Measurements from ENCODE around the gene SPDYE2.
A peak's percentile ranks its signal among the peaks of the same experiment; 100 is the strongest.
"Not testable (repeated sequence)": the region's sequence is repeated elsewhere in the genome, so short reads cannot be mapped to it uniquely, and the experiment has no call there.

Gene SPDYE2

DNA sequence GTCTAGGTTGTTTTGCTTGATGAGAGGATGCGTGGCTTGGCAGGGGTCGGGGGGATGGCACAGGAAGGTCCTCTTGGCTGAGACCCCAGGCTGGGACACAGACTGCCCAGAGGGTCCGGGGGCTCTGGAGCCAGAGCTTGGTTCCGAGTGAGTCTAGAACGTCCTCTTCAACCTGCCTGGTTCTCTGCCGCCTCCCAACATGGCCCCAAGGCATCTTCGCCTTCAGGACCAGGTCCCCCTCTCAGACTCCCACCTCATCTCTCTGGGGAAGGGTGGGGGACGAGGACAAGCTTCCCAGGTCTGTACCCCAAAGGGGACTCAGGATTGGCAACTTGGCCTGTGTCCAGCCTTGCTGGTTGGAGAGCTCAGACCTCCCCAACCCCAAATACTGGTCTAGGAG, 8.9 kb upstream of the SPDYE2 start:
- not testable (repeated sequence) for DNase-seq (ENCODE audit: low spot score)

DNA sequence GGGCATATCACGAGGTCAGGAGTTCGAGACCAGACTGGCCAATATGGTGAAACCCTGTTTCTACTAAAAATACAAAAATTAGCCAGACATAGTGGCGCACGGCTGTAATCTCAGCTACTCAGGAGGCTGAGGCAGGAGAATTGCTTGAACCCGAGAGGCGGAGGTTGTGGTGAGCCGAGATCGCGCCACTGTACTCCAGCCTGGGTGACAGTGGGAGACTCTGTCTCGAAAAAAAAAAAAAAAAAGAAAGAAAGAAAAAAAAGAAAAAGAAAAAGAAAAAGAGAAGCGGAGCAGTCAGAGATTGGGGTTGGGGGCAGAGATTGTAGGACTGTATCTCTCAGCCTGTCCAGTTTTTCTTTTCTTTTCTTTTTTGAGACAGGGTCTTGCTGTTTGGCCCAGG, 8.3 kb upstream of the SPDYE2 start:
- DNase-seq (ENCODE audit: low spot score), result not testable (repeated sequence)

DNA sequence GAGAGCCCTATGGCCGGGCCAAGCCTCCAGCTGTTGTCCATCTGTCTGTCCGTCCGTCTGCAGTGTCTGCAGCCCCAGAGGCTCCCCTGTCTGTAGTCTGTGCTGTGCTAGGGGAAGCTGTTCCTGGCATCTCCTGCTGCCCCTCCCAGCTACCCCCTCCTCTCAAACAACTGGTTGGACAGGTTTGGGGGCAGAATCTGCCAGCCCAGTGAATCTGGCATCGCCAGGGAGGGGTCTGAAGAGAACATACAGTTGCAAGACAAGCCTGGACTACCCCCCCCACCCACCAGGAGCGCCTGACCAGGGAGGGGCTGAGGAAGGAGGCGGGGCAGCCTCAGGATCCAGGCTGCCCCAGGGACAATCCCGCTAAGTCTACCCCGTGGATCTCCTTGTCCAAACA, 7.4 kb upstream of the SPDYE2 start, which contains the start of gene UPK3BL2:
Gene UPK3BL2, minus strand, starts transcription at position 101 of the 400 bp plus-strand sequence. Its CDS starts 60 bp downstream, at position 41.
- not testable (repeated sequence) for DNase-seq (ENCODE audit: low spot score)

DNA sequence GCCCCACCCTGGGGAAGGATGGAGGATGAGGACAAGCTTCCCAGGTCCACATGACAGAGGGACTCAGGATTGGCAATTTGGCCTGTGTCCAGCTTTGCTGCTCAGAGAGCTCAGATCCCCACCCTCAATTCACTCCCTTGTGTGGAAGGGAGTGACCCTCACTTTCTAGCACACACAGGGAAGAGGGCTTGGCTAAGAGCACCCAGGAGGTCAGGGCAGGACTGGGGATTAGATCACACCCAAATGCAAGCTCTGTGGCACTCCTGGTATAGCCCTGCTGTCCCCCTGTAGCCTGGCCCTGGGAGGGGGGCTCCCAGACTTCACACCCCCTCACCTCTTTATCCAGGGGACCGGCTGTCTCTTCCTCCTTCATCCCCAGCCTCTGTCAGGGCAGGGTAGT, 6.7 kb upstream of the SPDYE2 start:
- DNase-seq (ENCODE audit: low spot score), result not testable (repeated sequence)

DNA sequence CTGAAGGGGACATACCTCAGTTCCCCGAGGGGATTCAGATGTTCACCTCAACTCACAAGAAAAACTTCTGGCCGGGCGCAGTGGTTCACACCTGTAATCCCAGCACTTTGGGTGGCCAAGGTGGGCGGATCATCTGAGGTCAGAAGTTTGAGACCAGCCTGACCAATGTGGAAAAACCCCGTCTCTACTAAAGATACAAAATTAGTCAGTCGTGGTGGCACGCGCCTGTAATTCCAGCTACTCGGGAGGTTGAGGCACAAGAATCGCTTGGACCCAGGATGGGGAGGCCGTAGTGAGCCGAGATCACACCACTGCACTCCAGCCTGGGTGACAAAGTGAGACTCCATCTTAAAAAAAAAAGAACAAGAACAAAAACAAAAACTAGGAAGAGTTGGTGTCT, 5.7 kb upstream of the SPDYE2 start:
- not testable (repeated sequence) for DNase-seq (ENCODE audit: low spot score)

DNA sequence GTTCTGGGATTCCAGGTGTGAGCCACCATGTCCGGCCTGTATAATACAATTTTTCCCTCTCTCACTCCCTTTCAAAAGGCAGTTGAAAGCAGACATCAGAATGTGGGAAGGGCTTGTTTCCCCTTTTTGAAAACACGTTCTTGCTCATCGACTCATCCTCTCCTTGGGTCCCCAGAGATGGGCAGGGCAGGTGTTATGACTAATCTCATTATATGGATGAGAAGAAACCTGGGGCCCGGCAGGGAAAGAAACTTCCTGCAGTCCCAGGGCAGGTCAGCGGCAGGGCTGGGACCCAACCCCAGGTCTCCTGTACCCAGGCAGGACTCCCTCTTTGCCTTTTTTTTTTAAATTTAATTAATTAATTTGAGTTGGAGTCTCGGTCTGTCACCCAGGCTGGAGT, 4.7 kb upstream of the SPDYE2 start:
- DNase-seq (ENCODE audit: low spot score), result not testable (repeated sequence)

DNA sequence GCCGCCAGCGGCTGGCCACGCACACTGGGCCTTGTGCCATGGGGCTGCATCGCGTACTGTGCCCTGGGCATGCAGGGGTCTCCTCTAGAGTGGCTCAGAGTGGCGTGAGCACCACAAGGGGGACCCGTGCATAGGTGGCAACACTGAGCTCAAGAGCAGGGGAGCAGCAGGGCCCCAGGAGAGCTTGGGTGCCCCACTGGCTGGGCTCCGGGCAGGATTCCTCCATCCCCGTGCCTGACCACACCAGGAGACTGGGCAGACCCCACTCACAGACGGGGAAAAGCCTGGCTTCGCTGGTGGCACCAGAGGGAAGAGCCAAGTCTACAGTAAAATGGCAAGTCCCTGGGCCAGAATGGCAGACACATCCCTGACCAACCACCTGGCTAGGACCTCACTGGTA, 17.6 kb downstream of the SPDYE2 start:
- DNase-seq (ENCODE audit: low spot score), result not testable (repeated sequence)

DNA sequence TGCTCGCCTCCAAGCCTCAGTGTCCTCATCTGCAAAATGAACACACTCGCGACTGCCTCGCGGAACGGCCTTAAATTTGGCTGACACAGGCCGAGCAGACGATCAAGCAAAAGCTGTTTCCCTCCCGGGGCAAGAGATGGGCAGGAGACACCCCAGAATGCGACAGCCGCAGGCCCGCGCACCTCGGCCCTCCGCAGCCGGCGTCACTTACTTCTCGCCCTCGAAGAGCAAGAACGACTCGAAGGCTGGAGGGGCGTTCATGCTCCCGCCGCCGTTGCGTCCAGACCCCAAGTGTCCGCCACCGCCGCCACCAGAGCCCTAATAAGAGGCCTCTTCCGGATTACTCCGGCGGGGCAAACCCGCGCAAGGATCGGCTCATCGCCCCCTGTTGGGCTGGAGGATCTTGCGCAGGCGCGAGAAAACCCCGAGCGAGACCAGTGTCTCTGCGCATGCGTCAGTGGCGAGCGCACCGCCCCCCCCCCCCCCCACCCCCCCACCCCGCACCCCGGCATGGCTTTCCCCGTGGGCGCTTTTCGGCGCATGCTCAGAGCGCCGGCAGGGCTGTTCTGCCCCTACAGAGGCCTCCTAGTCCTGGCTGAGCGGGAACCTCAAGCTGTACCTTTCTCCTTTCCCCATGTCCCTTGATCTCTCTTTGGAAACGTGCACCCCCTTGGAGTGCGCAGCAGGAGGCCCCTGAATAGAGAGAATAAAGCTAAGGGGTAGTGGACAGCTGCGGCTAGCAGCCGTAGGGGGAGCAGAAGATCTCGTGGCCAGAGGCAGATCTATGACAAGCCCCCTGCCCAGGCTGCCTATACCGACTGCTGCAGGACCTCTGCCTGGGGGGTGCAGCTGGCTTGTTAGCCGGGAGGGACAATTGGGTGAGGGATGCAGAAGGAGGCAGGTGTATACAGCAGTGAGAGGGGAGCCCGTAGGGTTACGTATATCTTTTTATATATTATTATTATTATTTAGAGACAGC, 21.5 kb downstream of the SPDYE2 start, which contains the start of gene POLR2J3:
Gene POLR2J3, minus strand, starts transcription at position 323 of the 979 bp plus-strand sequence. Its CDS starts 62 bp downstream, at position 261.
- DNase-seq (ENCODE audit: low spot score), result peak; percentile 97

DNA sequence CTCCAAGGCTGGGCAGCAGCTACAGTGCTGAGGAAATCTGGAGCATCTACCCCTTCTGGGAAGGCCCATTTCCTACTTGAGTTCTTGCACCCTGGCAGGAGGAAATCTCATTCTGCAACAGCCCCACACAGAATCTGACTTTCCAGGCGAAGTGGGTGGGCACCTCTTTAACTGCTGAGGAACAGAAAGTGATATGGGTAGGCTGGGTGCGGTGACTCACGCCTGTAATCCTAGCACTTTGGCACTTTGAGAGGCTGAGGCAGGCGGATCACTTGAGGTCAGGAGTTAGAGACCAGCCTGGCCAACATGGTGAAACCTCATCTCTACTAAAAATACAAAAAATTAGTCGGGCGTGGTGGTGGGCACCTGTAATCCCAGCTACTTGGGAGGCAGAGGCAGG, 23.6 kb downstream of the SPDYE2 start:
- DNase-seq (ENCODE audit: low spot score), result not testable (repeated sequence)

DNA sequence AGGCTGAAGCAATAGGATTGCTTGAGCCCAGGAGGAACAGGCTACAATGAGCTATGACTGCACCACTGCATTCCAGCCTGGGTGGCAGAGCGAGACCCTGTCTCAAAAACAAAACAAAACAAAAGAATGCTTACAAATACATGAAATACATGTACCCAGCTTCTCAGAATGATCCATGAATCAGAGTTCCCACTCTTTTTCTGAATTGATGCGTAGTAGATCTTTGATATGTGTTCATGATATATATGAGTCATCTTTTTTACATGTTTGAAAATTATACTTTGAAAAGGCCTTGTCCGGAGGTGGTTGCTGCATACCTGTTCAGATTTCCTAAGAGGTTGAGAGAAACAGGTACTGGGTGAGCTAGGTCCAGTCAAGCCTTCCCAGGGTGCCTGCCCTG, 25.3 kb downstream of the SPDYE2 start:
- DNase-seq (ENCODE audit: low spot score), result not testable (repeated sequence)

DNA sequence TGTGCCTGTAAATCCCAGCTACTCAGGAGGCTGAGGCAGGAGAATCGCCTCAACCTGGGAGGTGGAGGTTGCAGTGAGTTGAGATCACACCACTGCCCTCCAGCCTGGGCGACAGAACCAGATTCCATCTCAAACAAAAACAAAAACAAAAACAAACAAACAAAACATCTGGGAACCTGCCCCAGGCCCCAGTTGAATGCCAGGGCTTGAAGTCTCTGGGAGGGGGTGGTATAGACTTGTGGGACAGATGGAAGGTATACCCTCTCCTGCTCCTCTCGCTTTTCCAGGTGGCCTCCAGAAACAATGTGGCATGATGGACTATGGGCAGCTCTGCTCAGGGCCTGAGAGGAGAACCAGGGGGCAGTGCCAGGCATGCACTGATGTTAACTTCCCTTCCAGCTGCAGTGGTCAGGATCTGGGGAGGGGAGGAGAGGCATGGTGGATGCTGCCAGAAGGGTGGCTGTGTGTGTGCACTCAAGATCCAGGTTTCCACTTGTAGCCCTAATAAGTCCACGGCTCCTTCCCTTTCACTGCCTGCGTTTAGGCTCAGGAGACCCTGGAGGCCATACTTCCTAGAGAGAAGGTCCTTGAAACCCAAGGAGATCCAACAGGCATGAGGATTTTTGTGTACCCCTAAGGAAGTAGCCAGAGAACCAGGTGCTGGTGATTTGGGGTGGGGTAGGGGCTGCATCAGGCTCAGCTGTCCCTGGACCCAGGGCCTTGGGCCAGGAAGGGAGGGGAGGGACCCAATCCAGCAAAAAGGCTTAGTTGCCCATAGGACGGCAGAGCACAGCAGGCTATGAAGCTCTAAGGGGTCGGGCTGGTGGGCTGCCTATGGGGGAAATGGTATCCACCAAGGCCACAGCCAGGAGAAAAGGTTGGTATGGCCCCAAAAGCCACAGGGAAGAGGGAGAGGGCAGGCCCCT, 26.6 kb downstream of the SPDYE2 start:
- DNase-seq (ENCODE audit: low spot score), result not testable (repeated sequence)

DNA sequence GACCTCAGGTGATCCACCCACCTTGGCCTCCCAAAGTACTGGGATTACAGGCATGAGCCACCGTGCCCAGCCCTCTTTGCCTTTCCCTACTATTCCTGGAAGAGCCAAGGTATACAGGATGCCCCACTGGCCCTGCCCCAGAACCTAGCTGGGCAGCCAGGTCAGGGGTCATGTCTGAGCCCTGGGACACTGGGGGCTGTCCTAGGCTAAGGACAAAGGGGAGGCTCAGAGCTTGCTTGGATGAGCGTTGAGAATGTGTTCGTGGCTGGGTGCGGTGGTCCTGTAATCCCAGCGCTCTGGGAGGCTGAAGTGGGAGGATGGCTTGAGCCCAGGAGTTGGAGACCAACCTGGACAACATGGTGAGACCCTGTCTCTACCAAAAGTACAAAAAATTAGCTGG, 27.5 kb downstream of the SPDYE2 start:
- DNase-seq (ENCODE audit: low spot score), result not testable (repeated sequence)

DNA sequence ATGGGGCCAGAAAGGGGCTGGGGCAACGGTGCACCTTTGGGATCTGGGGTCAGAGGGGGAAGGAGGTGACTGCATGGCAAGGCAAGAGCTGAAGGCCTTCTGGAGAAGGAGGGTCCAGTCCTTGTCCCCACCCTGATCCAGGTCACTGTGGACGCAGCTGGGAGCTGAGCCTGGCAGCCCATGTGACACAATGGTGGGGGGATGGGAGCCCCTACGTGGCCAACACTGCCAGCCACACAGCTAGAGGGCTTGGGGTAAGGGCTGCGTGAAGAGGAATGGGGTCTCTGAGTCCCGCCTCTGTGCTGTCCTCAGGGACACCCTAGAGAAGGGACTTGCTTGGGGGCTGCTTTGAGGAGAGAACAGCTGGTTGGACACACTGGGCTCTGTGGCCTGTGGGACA, 30.7 kb downstream of the SPDYE2 start:
- DNase-seq (ENCODE audit: low spot score), result not testable (repeated sequence)

DNA sequence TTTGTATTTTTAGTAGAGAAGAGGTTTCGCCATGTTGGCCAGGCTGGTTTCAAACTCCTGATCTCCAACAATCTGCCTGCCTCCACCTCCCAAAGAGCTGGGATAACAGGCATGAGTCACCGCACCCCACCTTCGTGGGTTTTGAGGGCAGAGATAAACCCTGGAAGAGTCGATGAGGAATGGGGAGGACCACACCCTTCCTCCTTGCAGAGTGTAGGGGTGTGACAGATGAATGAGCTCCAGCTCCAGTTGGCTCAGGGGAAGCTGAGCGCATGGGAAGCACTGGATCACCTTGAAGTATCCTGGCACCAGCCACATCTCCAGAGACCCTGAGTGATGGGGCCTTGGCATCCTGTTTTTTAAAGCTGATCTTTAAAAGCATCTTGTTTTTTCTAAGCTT, 32.5 kb downstream of the SPDYE2 start:
- DNase-seq (ENCODE audit: low spot score), result not testable (repeated sequence)

DNA sequence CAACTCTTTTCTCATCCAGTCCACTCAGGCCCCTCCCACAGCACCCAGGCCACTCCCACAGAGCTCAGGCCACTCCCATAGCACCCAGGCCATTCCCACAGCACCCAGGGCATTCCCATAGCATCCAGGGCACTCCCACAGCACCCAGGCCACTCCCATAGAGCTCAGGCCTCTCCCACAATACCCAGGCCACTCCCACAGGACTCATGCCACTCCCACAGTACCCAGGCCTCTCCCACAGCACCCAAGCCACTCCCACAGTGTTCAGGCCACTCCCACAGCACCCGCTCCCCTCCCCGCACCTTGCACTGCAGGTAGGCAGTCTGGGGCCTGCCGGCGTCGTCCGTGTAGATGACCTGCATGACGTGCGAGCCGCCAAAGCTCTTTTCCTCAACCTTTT, 38.8 kb downstream of the SPDYE2 start:
- not testable (repeated sequence) for DNase-seq (ENCODE audit: low spot score)

DNA sequence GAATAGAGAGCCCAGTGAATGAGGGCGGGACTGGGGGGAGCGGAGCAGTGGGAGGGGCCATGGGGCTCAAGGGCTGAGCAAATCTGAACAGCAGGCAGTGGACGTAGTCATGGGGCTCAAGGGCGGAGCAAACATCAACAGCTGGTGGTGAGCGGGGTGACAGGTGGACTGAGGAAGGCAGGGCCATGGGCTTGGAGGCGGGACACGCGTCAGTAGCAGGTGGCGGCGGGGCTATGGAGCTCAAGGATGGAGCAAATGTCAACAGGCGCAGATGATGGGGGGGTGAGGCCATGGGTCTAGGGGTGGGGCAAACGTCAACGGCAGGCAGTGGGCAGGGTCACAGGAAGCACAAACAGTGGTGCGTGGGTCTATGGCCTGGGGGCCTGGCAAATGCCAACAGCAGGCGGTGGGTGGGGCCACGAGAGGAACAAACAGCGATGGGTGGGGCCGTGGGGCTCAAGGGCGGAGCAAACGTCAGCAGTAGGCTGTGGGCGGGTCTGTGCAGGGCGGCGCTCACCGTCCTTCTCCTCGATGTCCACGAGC, 41.5 kb downstream of the SPDYE2 start:
- peak; percentile 36 for DNase-seq (ENCODE audit: low spot score)

DNA sequence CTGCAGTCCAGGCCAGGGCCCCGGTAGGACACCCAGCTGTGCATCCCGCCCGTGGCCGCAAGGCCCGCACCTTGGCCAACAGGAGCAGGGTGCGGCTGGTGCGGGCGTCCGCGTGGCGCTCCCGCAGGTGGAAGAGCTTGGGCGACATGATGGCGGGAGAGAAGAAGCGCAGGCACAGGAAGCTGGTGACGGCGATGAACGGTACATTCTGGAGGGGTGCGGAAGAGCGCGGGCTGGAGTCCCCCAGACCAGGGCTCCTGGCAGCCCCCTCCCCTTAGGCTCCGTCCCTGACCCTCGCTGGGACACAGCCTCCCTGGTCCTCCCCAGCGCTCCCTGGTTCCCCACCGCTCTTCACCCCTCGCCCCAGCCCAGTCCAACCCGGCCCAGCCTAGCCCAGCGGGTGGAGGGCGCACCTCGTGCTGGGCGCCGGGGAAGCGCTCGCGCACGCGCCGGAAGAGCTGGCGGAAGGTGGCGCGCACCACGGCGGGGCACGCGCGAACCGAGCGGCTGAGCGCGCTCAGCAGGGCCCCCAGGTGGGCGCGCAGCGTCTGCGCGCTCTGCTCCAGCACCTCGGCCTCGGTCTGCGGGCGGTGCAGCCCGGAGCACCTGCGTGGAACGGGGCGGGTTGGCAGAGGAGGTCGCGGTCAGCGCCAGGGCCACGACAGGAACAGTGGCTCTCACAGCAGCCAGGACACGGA, 42.8 kb downstream of the SPDYE2 start:
- DNase-seq (ENCODE audit: low spot score), result not testable (repeated sequence)

DNA sequence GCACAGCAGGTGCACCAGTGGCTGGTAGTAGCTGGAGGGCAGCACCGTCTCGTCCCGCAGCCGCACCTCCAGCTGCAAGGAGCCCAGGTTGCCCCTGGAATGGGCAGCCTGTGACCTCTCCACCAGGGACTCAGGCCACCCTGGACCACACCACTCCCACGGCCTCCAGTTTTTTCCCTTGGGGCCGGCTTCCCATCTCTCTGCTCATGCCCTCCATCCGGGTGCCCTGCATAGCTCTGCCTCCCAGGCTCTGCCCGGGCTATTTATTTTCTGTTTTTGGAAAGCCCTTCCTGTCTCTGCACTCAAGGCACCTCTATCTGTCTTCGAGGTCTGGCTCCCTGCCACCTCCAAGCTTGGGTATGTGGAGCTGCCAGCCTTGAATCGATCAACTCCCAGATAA, 45.0 kb downstream of the SPDYE2 start:
- DNase-seq (ENCODE audit: low spot score), result not testable (repeated sequence)

DNA sequence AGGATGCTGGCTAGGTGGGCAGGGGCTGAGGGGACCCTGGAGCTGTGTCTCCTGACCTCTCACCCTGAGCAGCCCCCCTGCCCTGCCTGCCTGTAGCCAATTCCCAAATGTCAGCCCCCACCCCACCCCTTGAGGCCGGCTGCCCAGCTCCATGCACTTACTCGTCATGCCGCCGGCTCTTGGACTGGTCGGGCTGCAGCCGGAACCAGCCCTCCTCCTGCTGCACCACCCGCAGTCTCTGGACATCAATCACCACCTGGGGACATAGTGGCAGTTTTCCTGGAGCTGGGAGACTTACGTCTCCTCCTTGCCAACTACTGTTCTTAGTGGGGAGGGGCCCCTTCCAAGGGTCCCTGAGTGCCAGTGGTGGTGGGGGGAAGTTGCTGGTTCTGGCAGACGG, 48.7 kb downstream of the SPDYE2 start:
- not testable (repeated sequence) for DNase-seq (ENCODE audit: low spot score)

DNA sequence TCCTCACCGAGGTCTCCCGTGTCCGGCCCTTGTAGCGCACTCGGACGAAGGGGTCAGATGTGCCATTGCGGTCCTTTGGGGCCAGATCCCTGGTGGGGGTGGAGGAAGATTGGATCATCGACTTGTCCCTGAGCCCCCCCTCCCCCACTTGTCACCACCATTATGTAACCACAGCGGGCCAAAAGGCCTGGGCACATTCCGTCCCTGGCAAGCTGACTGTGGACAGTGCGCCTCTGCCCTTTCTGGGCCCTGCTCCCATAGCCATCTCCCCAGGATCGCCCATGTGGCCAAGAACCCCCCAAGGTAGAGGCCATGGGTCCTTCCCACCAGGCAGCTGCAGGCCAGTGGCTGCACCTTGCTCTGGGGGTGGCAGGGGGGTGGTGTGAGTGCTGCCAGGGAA, 51.3 kb downstream of the SPDYE2 start:
- DNase-seq (ENCODE audit: low spot score), result not testable (repeated sequence)

DNA sequence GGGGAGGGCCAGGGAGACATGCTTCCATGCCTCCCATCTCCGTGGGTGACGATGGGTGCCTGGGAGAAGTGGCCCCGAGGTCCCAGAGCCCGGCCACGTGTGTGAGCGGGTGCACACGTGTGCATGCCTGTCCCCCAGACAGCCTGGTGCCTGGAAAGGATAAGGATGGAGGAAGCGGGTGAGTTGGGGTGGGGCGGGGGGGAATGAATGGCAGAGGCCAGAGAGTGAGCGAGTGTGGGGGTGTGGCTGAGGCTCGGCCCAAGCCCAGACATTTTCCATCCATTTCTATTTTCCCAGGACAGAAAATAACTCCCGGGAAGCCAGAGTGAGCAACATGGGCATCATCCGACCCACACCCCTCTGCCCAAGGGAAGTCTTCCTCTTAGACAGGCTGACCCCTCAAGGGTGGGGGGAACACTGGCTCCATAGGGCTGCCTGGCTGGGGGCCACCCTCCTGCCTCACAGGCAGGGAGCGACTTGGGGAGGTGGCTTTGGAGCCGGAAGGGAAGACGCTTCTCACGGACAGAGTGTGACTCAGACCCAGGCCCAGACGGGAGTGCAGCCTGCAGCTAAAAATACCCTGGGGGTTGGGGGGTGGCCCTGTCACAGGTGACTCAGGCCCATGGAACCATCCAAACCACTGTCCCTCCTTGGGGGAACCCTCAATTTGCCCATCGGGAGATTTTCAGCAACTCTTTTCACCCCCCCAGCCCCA, 53.6 kb downstream of the SPDYE2 start:
- not testable (repeated sequence) for DNase-seq (ENCODE audit: low spot score)

Data from CD4-positive, alpha-beta T cell treated with Interleukin-2 at 100 ng/mL for 4 hours (primary cell).